Stimulated activated naive CD8-positive, alpha-beta T cell treated with anti-CD3 and anti-CD28 coated beads, Interleukin-15, Interleukin-2, amounts not matched to agents 100 ng/mL and 50 ng/mL, for 24 hours (primary cell): ENCODE results near the gene RSU1.
A peak's percentile ranks its signal among the peaks of the same experiment; 100 is the strongest.

Experiments
- H3K27ac Mint-ChIP-seq: one replicate; pipeline ENCODE4 v1.8.0; 2021; ENCODE audit warnings: mild to moderate bottlenecking, mixed read lengths
- H3K27me3 Mint-ChIP-seq: one replicate; pipeline ENCODE4 v1.8.0; 2021; ENCODE audit warnings: mixed read lengths
- H3K36me3 Mint-ChIP-seq: one replicate; pipeline ENCODE4 v1.8.0; 2021; ENCODE audit warnings: low read depth, mixed read lengths
- H3K4me1 Mint-ChIP-seq: one replicate; pipeline ENCODE4 v1.8.0; 2021; ENCODE audit warnings: low read depth, mixed read lengths
- H3K4me3 Mint-ChIP-seq: one replicate; pipeline ENCODE4 v1.8.0; 2021; ENCODE audit warnings: mild to moderate bottlenecking, mixed read lengths
- H3K9me3 Mint-ChIP-seq: one replicate; pipeline ENCODE4 v1.8.0; 2021; ENCODE audit warnings: mixed read lengths

Gene RSU1

GRCh38 chr10:16811765-16812164 is 5.5 kb downstream of the RSU1 start:
- Mint-ChIP-seq H3K36me3 (peaks cover 24% of the 10 kb centered on the region), H3K4me1 (peaks cover 31% of the 10 kb centered on the region), H3K4me3 (no peak overlapping the region), H3K27ac (peak overlapping the region; percentile 9), H3K9me3 (no peaks in the 10 kb centered on the region), H3K27me3 (no peaks in the 10 kb centered on the region)

GRCh38 chr10:16811292-16811691 is 5.9 kb downstream of the RSU1 start:
- Mint-ChIP-seq H3K36me3 (peaks cover 24% of the 10 kb centered on the region), H3K4me1 (peaks cover 29% of the 10 kb centered on the region)

GRCh38 chr10:16809074-16809718 is 8.0 kb downstream of the RSU1 start:
- H3K4me3 Mint-ChIP-seq = no peak overlapping the region
- no peak overlapping the region for H3K27ac Mint-ChIP-seq
- no peaks in the 10 kb centered on the region for H3K27me3 Mint-ChIP-seq
- H3K9me3 Mint-ChIP-seq = peaks cover 3% of the 10 kb centered on the region
- H3K4me1 Mint-ChIP-seq = peaks cover 13% of the 10 kb centered on the region
- peaks cover 20% of the 10 kb centered on the region for H3K36me3 Mint-ChIP-seq

More at GRCh38 chr10:16811292-16811691, 5.9 kb downstream of the RSU1 start:
- Mint-ChIP-seq H3K27me3 (no peaks in the 10 kb centered on the region), H3K9me3 (no peaks in the 10 kb centered on the region), H3K27ac (no peak overlapping the region), H3K4me3 (no peak overlapping the region)

GRCh38 chr10:16804123-16804522 is 13.1 kb downstream of the RSU1 start:
- Mint-ChIP-seq H3K4me3 (no peak overlapping the region), H3K36me3 (peaks cover 20% of the 10 kb centered on the region), H3K4me1 (peaks cover 33% of the 10 kb centered on the region), H3K27ac (no peak overlapping the region), H3K9me3 (peaks cover 3% of the 10 kb centered on the region), H3K27me3 (no peaks in the 10 kb centered on the region)

- Mint-ChIP-seq H3K4me3 (no peak overlapping the region), H3K27ac (no peak overlapping the region), H3K9me3 (peaks cover 6% of the 10 kb centered on the region), H3K36me3 (peaks cover 22% of the 10 kb centered on the region), H3K27me3 (no peaks in the 10 kb centered on the region), H3K4me1 (peaks cover 40% of the 10 kb centered on the region)
Measured at GRCh38 chr10:16803464-16803863, 13.8 kb downstream of the RSU1 start.

GRCh38 chr10:16799621-16800020 is 17.6 kb downstream of the RSU1 start:
- peaks cover 46% of the 10 kb centered on the region for H3K4me1 Mint-ChIP-seq
- no peaks in the 10 kb centered on the region for H3K27me3 Mint-ChIP-seq
- H3K27ac Mint-ChIP-seq = peak overlapping the region; percentile 73
- peaks cover 8% of the 10 kb centered on the region for H3K9me3 Mint-ChIP-seq
- H3K4me3 Mint-ChIP-seq = peak overlapping the region; percentile 33
- H3K36me3 Mint-ChIP-seq = peaks cover 33% of the 10 kb centered on the region

GRCh38 chr10:16798571-16798970 is 18.7 kb downstream of the RSU1 start:
- Mint-ChIP-seq H3K27ac (no peak overlapping the region), H3K9me3 (peaks cover 5% of the 10 kb centered on the region), H3K4me3 (no peak overlapping the region), H3K36me3 (peaks cover 34% of the 10 kb centered on the region), H3K27me3 (no peaks in the 10 kb centered on the region), H3K4me1 (peaks cover 42% of the 10 kb centered on the region)

- peaks cover 52% of the 10 kb centered on the region for H3K36me3 Mint-ChIP-seq
- H3K4me1 Mint-ChIP-seq = peaks cover 27% of the 10 kb centered on the region
- peaks cover 5% of the 10 kb centered on the region for H3K9me3 Mint-ChIP-seq
- no peaks in the 10 kb centered on the region for H3K27me3 Mint-ChIP-seq
- H3K4me3 Mint-ChIP-seq = no peak overlapping the region
- H3K27ac Mint-ChIP-seq = no peak overlapping the region
Measured at GRCh38 chr10:16795410-16796073, 21.7 kb downstream of the RSU1 start.

GRCh38 chr10:16794005-16794404 is 23.2 kb downstream of the RSU1 start:
- H3K36me3 Mint-ChIP-seq = peaks cover 56% of the 10 kb centered on the region
- H3K4me1 Mint-ChIP-seq = peaks cover 15% of the 10 kb centered on the region
- H3K9me3 Mint-ChIP-seq = peaks cover 5% of the 10 kb centered on the region
- H3K4me3 Mint-ChIP-seq = no peak overlapping the region
- H3K27ac Mint-ChIP-seq = no peak overlapping the region
- H3K27me3 Mint-ChIP-seq = no peaks in the 10 kb centered on the region

- Mint-ChIP-seq H3K9me3 (no peaks in the 10 kb centered on the region), H3K4me3 (no peak overlapping the region), H3K27ac (no peak overlapping the region), H3K4me1 (peaks cover 20% of the 10 kb centered on the region), H3K36me3 (peaks cover 60% of the 10 kb centered on the region), H3K27me3 (no peaks in the 10 kb centered on the region)
Measured at GRCh38 chr10:16792675-16793074, 24.5 kb downstream of the RSU1 start.

GRCh38 chr10:16789765-16790164 is 27.5 kb downstream of the RSU1 start:
- no peaks in the 10 kb centered on the region for H3K27me3 Mint-ChIP-seq
- H3K36me3 Mint-ChIP-seq = peaks cover 55% of the 10 kb centered on the region
- peaks cover 3% of the 10 kb centered on the region for H3K9me3 Mint-ChIP-seq
- H3K4me3 Mint-ChIP-seq = no peak overlapping the region
- no peak overlapping the region for H3K27ac Mint-ChIP-seq
- H3K4me1 Mint-ChIP-seq = peaks cover 24% of the 10 kb centered on the region

GRCh38 chr10:16789261-16789660 is 28.0 kb downstream of the RSU1 start:
- no peak overlapping the region for H3K4me3 Mint-ChIP-seq
- H3K9me3 Mint-ChIP-seq = peaks cover 5% of the 10 kb centered on the region
- no peaks in the 10 kb centered on the region for H3K27me3 Mint-ChIP-seq
- peaks cover 55% of the 10 kb centered on the region for H3K36me3 Mint-ChIP-seq
- peaks cover 24% of the 10 kb centered on the region for H3K4me1 Mint-ChIP-seq
- no peak overlapping the region for H3K27ac Mint-ChIP-seq

- Mint-ChIP-seq H3K9me3 (peaks cover 5% of the 10 kb centered on the region), H3K4me1 (peaks cover 24% of the 10 kb centered on the region), H3K27me3 (no peaks in the 10 kb centered on the region), H3K27ac (no peak overlapping the region), H3K4me3 (no peak overlapping the region), H3K36me3 (peaks cover 51% of the 10 kb centered on the region)
Measured at GRCh38 chr10:16788778-16789177, 28.4 kb downstream of the RSU1 start.

GRCh38 chr10:16788125-16788524 is 29.1 kb downstream of the RSU1 start:
- Mint-ChIP-seq H3K27me3 (no peaks in the 10 kb centered on the region), H3K4me1 (peaks cover 24% of the 10 kb centered on the region), H3K36me3 (peaks cover 44% of the 10 kb centered on the region), H3K27ac (peak overlapping the region; percentile 84), H3K9me3 (peaks cover 5% of the 10 kb centered on the region), H3K4me3 (peak overlapping the region; percentile 50)

- H3K9me3 Mint-ChIP-seq = peaks cover 5% of the 10 kb centered on the region
- peaks cover 24% of the 10 kb centered on the region for H3K4me1 Mint-ChIP-seq
- peak overlapping the region; percentile 50 for H3K4me3 Mint-ChIP-seq
- peaks cover 39% of the 10 kb centered on the region for H3K36me3 Mint-ChIP-seq
- peak overlapping the region; percentile 84 for H3K27ac Mint-ChIP-seq
- H3K27me3 Mint-ChIP-seq = no peaks in the 10 kb centered on the region
Measured at GRCh38 chr10:16787361-16787791, 29.8 kb downstream of the RSU1 start.
